DOHH2 (cell line): ENCODE measurements around the gene ZNF398.

Experiments
- H3F3A ChIP-seq: fragments of 200-600 bp; sonication (generic), shearing (Covaris generic); 2 replicates; pipeline ENCODE4 v1.6.0; 2016; ENCODE audit warnings: antibody characterized with exemption, mild to moderate bottlenecking; ENCODE audit not compliant: control insufficient read depth, insufficient read depth
- H3K27ac ChIP-seq: fragments of 200-600 bp; sonication (generic); 2 replicates; pipeline ENCODE4 v1.5.1; 2014; ENCODE audit warnings: low read depth, mild to moderate bottlenecking, low read length, moderate library complexity
- H3K27me3 ChIP-seq: fragments of 200-600 bp; sonication (generic); 2 replicates; pipeline ENCODE4 v1.6.1; 2014; ENCODE audit warnings: mild to moderate bottlenecking, low read length, mixed read lengths; ENCODE audit not compliant: control insufficient read depth
- H3K36me3 ChIP-seq: fragments of 200-600 bp; sonication (generic); 2 replicates; pipeline ENCODE4 v1.6.1; 2014; ENCODE audit warnings: mild to moderate bottlenecking, low read length, moderate library complexity, mixed read lengths; ENCODE audit not compliant: control insufficient read depth
- H3K4me1 ChIP-seq: fragments of 200-600 bp; sonication (generic); 2 replicates; pipeline ENCODE4 v1.6.1; 2014; ENCODE audit warnings: mild to moderate bottlenecking, low read length, mixed read lengths; ENCODE audit not compliant: control insufficient read depth
- H3K4me2 ChIP-seq: fragments of 200-600 bp; sonication (generic); 2 replicates; pipeline ENCODE4 v1.6.0; 2014; ENCODE audit warnings: mild to moderate bottlenecking, low read length, moderate library complexity
- H3K4me3 ChIP-seq: fragments of 200-600 bp; sonication (generic); 2 replicates; pipeline ENCODE4 v1.5.1; 2014; ENCODE audit warnings: mild to moderate bottlenecking, low read length, mixed read lengths
- H3K79me2 ChIP-seq: fragments of 200-600 bp; sonication (generic); 2 replicates; pipeline ENCODE4 v1.6.1; 2014; ENCODE audit warnings: mild to moderate bottlenecking, low read length, mixed read lengths; ENCODE audit not compliant: control insufficient read depth
- H3K9me2 ChIP-seq: fragments of 200-600 bp; sonication (generic); replicated peaks from 2 replicates; pipeline ENCODE4 v1.6.1; 2014; ENCODE audit warnings: mild to moderate bottlenecking, low read length, mixed read lengths; ENCODE audit not compliant: control insufficient read depth
- H3K9me3 ChIP-seq: fragments of 200-600 bp; sonication (generic); 2 replicates; pipeline ENCODE4 v1.6.1; 2014; ENCODE audit warnings: antibody characterized with exemption, low read length, mixed read lengths; ENCODE audit not compliant: control insufficient read depth, insufficient read depth
- H4K20me1 ChIP-seq: fragments of 200-600 bp; sonication (generic); 2 replicates; pipeline ENCODE4 v1.6.0; 2014; ENCODE audit warnings: low read depth, mild to moderate bottlenecking, antibody characterized with exemption, low read length, moderate library complexity; ENCODE audit not compliant: control insufficient read depth, insufficient read depth
- CTCF ChIP-seq: fragments of 200-600 bp; sonication (generic); IDR thresholded peaks from one replicate; pipeline ENCODE4 v1.5.1; 2014; ENCODE audit warnings: antibody characterized with exemption, mild to moderate bottlenecking, low read depth, low read length; ENCODE audit not compliant: poor library complexity, severe bottlenecking
- EZH2phosphoT487 ChIP-seq: fragments of 200-600 bp; sonication (generic); IDR thresholded peaks from 2 replicates; pipeline ENCODE4 v1.6.1; 2017; ENCODE audit warnings: borderline replicate concordance, mild to moderate bottlenecking, antibody characterized with exemption, low read length, moderate library complexity, mixed read lengths

Gene ZNF398

GRCh38 chr7:149172534-149172920 lies 25.3 kb downstream of the ZNF398 start:
- no peak overlapping the region for H3K27ac ChIP-seq
- H3F3A ChIP-seq, result no peaks in the 10 kb centered on the region
- H3K9me3 ChIP-seq, result no peaks in the 10 kb centered on the region
- no peaks in the 10 kb centered on the region for H4K20me1 ChIP-seq
- H3K79me2 ChIP-seq, result no peaks in the 10 kb centered on the region
- no peak overlapping the region for H3K4me3 ChIP-seq
- no peaks in the 10 kb centered on the region for H3K27me3 ChIP-seq
- H3K9me2 ChIP-seq, result no peaks in the 10 kb centered on the region
- TF ChIP-seq CTCF, result no peak
- TF ChIP-seq EZH2phosphoT487, result no peak
- H3K4me2 ChIP-seq, result no peak overlapping the region
- H3K36me3 ChIP-seq, result peaks cover 79% of the 10 kb centered on the region
- no peaks in the 10 kb centered on the region for H3K4me1 ChIP-seq

- Histone ChIP-seq H3K27me3 (no peaks in the 10 kb centered on the region), H3K27ac (no peak overlapping the region)
- TF ChIP-seq EZH2phosphoT487, result no peak
- TF ChIP-seq CTCF, result no peak
Observed at GRCh38 chr7:149175150-149175549, 27.9 kb downstream of the ZNF398 start.

GRCh38 chr7:149179241-149179640 lies 32.0 kb downstream of the ZNF398 start:
- no peaks in the 10 kb centered on the region for H3K27me3 ChIP-seq
- no peaks in the 10 kb centered on the region for H3K9me2 ChIP-seq
- no peak for TF ChIP-seq CTCF
- no peak for TF ChIP-seq EZH2phosphoT487
- H3K4me3 ChIP-seq, result no peak overlapping the region
- no peak overlapping the region for H3K4me2 ChIP-seq
- no peaks in the 10 kb centered on the region for H3K9me3 ChIP-seq
- H3F3A ChIP-seq, result no peaks in the 10 kb centered on the region
- no peaks in the 10 kb centered on the region for H4K20me1 ChIP-seq
- no peak overlapping the region for H3K27ac ChIP-seq
- no peaks in the 10 kb centered on the region for H3K79me2 ChIP-seq
- no peaks in the 10 kb centered on the region for H3K4me1 ChIP-seq
- H3K36me3 ChIP-seq, result peaks cover 76% of the 10 kb centered on the region

More at GRCh38 chr7:149175150-149175549, 27.9 kb downstream of the ZNF398 start:
- Histone ChIP-seq H3K9me2 (no peaks in the 10 kb centered on the region), H3F3A (no peaks in the 10 kb centered on the region), H3K4me1 (no peaks in the 10 kb centered on the region), H3K79me2 (no peaks in the 10 kb centered on the region), H3K9me3 (no peaks in the 10 kb centered on the region), H3K4me2 (no peak overlapping the region), H4K20me1 (no peaks in the 10 kb centered on the region), H3K36me3 (peaks cover 78% of the 10 kb centered on the region), H3K4me3 (no peak overlapping the region)
